GM12878 (cell line): ENCODE results near the gene SHANK1. TPM values are rescaled to one million over a fixed set of nuclear protein-coding genes. Genes with fewer than 3 reads are reported as not detected.

Experiments
- BACH1 ChIP-seq: fragments of 450-650 bp; IDR thresholded peaks from 2 replicates; pipeline ENCODE4 v1.6.1; 2017; ENCODE audit warnings: mild to moderate bottlenecking, borderline replicate concordance
- LARP7 ChIP-seq: fragments of 450-650 bp; IDR thresholded peaks from 2 replicates; pipeline ENCODE4 v1.6.1; 2017; ENCODE audit warnings: mild to moderate bottlenecking
- MYB ChIP-seq: fragments of 150-350 bp; IDR thresholded peaks from 2 replicates; pipeline ENCODE4 v1.6.1; 2014; ENCODE audit warnings: mild to moderate bottlenecking, low read depth, low read length, borderline replicate concordance
- ZNF622 ChIP-seq: fragments of 450-650 bp; IDR thresholded peaks from 2 replicates; pipeline ENCODE4 v1.6.1; 2017; ENCODE audit warnings: mild to moderate bottlenecking, inconsistent platforms
- polyA plus RNA-seq, 11 experiments: library from polyadenylated mRNA; depleted of rRNA in 4 of 11; unstranded in 6 of 11; stranded (reverse) in 5 of 11; fragments of >200 nt; fragmentation: Nextera tagmentation in 4 of 11; fragmentation: Illumina TruSeq in 1 of 11; extraction: Ambion mirVana in 4 of 11; extraction: Trizol in 1 of 11; gene quantifications; 1 replicate in 1 of 11; 2 replicates in 10 of 11; pipeline versions ENCODE4 v1.2.1 to v1.2.3, GENCODE V29; 2011 to 2016; ENCODE audit warnings: inconsistent platforms in 2 of 11, missing spikeins in 2 of 11, low read depth in 1 of 11
- total RNA-seq, 4 experiments: library from RNA; depleted of rRNA in 3 of 4; stranded (reverse); fragments of >200 nt in 3 of 4; fragmentation: Illumina TruSeq in 1 of 4; extraction: Trizol in 1 of 4; gene quantifications; 2 replicates each; pipeline versions ENCODE4 v1.2.1 to v1.2.3, GENCODE V29; 2013 to 2021
- TF ChIP-seq, protein P1 (sequence below): fragments of 450-650 bp; IDR thresholded peaks from 2 replicates; pipeline ENCODE4 v1.6.1; 2017; ENCODE audit warnings: mild to moderate bottlenecking
- TF ChIP-seq, protein P2 (sequence below): fragments of 450-650 bp; formaldehyde crosslinking; IDR thresholded peaks from 2 replicates; pipeline ENCODE4 v1.4.0; 2022; ENCODE audit warnings: mild to moderate bottlenecking, moderate library complexity

Gene SHANK1
- total and polyA plus RNA-seq, 10 of the 15 experiments (the other 5 are each of a cell fraction or from before 2014, with no cell fraction given) = not detected

DNA sequence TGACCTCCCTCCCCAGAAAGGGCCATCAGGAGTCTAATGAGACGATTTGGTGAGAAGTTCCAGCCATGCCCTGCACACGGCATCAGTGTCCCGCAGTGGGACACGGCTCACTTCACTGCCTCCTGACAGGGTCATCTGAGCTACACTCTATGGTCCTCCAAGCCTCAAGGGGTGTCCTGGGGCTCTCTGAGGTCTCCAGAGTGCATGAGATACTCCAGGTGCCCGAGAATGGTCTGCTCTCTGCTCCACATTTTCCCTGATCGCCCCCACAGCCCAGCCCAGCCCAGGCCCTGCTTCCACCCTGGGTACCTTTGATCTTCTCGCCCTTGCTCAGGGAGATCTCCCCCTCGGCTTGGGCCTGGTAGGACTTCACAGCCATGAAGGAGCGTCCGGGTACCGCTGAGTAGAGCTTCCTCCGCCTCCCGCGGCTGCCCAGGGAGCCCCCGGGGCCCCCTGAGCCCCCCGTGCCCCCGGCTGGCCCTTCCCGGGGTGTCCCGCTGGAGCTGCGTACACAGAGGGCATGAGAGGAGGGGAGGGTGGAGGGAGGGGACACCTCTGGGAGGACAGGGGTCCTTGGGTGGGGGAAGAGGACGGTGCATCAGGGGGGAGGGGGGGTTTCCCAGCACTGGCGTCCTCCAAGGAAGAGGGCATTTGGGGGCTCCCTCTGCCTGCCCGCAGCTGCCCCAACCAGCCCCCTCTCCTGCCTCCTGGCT, 17.3 kb downstream of the SHANK1 start (continued):
- no peak for TF ChIP-seq BACH1
- TF ChIP-seq, protein P1, sequence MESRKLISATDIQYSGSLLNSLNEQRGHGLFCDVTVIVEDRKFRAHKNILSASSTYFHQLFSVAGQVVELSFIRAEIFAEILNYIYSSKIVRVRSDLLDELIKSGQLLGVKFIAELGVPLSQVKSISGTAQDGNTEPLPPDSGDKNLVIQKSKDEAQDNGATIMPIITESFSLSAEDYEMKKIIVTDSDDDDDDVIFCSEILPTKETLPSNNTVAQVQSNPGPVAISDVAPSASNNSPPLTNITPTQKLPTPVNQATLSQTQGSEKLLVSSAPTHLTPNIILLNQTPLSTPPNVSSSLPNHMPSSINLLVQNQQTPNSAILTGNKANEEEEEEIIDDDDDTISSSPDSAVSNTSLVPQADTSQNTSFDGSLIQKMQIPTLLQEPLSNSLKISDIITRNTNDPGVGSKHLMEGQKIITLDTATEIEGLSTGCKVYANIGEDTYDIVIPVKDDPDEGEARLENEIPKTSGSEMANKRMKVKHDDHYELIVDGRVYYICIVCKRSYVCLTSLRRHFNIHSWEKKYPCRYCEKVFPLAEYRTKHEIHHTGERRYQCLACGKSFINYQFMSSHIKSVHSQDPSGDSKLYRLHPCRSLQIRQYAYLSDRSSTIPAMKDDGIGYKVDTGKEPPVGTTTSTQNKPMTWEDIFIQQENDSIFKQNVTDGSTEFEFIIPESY = no peak
- TF ChIP-seq LARP7 = no peak
- TF ChIP-seq, protein P2, sequence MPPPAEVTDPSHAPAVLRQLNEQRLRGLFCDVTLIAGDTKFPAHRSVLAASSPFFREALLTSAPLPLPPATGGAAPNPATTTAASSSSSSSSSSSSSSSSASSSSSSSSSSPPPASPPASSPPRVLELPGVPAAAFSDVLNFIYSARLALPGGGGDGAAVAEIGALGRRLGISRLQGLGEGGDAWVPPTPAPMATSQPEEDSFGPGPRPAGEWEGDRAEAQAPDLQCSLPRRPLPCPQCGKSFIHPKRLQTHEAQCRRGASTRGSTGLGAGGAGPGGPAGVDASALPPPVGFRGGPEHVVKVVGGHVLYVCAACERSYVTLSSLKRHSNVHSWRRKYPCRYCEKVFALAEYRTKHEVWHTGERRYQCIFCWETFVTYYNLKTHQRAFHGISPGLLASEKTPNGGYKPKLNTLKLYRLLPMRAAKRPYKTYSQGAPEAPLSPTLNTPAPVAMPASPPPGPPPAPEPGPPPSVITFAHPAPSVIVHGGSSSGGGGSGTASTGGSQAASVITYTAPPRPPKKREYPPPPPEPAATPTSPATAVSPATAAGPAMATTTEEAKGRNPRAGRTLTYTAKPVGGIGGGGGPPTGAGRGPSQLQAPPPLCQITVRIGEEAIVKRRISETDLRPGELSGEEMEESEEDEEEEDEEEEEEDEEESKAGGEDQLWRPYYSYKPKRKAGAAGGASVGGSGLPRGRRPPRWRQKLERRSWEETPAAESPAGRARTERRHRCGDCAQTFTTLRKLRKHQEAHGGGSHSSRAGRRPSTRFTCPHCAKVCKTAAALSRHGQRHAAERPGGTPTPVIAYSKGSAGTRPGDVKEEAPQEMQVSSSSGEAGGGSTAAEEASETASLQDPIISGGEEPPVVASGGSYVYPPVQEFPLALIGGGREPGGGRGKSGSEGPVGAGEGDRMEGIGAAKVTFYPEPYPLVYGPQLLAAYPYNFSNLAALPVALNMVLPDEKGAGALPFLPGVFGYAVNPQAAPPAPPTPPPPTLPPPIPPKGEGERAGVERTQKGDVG (CRISPR knock-in tag) = no peak
- TF ChIP-seq ZNF622 = no peak
- no peak for TF ChIP-seq MYB
- TF ChIP-seq, all 136 proteins: peak for 0
